NCI-H2029 (cell line): ENCODE data around the gene FGR.

Experiments used
- DNase-seq: peaks from one replicate; lab custom pipeline; 2025; lab: John Stamatoyannopoulos, UW

The FGR gene

DNA sequence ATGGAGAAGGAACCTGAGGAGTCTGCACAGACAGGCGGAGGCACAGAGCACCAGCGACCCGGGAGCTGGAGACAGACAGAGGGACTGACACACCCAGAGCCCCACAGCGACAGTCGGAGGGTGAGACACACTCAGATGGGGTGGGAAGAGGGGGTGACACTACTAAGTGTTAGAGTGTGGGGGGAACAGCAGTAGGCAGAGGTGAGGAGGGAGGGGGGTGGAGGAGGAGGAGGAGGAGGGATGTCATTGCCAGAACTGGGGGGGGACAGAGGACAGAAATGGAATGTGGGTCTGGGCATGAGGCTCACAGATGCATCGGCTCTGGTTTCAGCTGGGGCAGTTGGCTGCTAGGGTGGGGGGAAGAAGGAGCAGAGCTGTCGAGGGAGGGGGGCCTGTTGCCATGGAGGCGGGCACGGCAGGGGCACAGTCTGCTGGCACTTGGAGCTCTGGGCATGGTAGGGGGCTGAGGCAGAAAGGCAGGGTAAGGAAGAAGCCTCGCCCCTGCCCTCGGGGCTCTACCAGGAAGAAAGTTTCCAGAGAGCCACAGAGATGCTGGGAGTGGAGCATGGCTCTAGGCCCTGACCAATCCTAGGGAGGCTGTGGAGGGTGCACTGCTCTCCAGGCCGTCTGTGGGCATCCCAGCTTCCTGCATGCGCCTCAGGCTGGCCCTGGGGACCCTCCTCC is 68.4 kb downstream of the FGR start:
- DNase-seq: no peak

DNA sequence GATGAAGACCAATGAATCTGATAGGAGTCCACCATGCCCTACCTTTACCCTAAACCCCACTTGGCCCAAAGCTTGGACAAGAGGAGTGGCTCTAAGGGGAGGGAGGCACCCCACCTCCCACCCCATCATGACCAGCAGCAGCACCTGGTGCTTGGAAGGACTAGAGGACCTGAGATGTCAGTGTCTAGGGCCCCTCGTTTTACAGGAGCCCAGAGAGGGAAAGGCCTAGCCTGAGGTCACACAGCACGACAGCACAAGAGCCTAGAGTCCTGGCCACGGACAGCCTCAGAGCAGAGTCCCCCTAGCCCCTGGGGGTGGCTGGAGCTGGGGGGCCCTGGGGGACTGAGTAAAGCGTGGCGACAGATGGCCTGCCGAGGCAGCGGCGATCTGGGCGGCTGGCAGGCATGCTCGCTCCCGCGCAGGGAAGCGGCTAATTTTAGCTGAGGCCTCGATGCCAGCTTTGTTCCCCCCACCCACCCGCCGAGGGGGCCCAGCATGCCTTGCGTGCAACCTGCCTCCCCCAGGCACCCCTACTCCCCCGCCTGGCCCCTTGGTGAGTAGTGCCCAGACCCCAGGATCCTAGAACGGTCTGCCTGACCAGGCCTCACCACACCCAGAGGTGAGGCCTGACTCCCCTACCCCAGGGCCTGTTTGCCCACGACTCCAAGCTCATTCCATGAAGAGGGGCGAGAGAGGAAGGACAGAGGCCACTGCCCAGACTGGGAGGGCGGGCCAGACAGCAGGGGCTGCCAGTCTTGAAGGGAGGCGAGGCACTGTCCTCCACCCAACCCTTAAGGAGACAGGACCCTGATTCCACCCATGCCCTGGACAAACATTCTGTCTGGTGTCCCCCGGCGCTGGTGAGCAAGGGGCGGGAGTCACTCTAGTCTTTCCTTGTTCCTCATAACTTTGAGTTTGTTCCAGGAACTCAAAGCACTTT is 70.0 kb downstream of the FGR start:
- no peak for DNase-seq

DNA sequence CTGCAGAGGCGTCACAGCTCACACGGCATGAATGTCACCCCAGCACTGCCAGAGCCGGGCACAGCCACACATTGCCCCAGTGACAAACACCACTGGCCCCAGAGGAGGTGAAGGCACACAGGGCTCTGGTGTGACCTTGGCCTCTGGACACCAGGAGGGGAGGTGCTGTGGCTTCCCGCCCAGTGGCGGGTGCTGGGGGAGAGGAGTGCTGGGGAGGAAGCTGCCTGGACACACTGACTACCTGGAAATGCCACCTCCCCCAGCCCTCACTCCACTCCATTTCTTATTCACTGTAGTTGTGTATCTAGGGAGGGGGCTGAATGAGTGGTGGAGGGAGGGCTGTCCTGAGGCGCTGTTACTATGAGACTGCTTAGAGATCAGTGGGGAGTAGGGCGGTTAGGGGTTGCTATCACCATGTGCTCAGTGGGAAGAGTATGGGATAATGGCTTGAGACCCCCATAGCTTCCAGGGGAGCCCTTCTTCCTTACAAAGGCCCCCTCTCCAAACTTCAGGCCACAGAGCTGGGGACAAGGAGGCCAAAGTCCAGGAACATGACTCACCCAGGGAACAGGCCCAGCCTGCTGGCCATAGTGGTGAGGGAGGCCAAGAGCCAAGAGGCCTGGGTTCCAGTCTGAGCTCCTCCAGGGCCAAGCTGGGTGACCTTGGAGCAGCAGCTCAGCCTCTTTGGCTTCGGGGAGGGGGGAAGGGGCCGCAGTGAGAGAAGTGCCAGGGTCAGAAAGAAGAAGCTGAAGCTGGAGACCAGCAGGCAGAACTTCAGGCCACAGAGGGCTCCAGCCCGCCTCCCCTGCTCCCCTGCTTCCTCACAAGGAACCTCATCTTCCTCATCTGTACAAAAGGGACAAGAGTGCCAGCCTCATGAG is 71.2 kb downstream of the FGR start:
- DNase-seq: no peak

DNA sequence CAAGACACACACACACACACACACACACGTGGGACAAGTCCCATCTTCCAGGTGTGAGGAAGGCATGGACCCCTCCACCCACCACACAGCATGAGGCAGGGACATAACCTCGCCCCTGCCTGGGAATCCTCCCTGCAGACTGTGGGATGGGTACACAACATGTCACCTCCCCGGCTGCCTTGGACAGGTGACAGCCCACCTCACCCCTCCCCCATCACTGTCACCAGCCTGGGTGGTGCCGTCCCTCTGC is 71.7 kb downstream of the FGR start:
- DNase-seq: no peak

DNA sequence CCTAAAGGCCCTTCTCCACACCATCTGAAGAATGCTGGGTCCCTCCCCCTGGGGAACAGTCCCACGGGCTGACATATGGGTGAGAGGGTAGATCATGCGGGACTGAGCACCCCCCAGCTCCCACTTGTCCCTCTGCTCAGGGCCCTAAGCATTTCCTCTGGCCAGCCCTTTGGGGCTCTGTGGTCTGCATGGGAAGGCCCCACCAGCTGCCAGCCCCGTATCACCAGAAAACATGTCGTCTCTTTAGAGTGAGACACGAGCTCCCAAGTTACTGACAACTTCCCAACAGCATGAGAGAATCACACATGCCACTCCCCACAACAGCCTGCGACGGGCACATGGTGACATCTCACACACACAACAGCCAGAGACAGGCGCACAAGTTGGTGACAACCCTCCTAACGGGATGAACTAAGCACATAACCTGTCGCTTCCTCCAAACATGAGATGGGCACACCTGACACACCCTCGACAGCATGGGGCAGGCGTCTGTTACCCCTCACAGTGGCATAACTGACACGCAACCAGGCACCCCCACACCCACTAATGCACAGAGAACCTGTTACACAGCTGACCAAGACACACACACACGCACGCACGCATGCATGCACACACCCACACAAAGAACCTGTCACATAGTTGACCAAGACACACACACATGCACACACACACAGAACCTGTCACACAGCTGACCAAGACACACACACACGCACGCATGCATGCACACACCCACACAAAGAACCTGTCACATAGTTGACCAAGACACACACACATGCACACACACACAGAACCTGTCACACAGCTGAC is 72.2 kb downstream of the FGR start:
- DNase-seq: no peak
